ENCODE data around the gene DRC1. TPM values are rescaled to one million over a fixed set of nuclear protein-coding genes. Genes with fewer than 3 reads are reported as not detected.

Gene DRC1
- total RNA-seq, 1 donor from 2014 or later: 0.13 TPM

DNA sequence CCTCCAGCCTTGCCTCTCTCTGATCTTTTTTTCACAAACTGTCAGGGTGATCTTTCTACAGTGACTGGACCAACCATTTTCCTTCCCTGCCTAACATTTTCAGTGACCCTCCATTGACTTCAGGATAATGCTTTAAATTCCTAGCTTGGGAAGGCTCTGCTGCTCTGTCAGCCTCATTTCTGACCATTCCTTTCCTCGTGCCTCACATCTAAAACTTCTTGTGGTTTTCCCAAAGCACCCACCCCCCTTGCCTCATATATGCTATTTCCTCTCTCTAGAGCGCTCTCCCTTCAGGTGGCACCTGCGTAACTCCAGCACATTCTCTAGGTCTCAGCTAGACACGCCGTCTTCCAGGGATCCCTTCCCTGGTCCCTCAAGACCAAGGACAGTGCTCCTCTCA, 37.2 kb downstream of the DRC1 start:
- TF ChIP-seq, protein P1, sequence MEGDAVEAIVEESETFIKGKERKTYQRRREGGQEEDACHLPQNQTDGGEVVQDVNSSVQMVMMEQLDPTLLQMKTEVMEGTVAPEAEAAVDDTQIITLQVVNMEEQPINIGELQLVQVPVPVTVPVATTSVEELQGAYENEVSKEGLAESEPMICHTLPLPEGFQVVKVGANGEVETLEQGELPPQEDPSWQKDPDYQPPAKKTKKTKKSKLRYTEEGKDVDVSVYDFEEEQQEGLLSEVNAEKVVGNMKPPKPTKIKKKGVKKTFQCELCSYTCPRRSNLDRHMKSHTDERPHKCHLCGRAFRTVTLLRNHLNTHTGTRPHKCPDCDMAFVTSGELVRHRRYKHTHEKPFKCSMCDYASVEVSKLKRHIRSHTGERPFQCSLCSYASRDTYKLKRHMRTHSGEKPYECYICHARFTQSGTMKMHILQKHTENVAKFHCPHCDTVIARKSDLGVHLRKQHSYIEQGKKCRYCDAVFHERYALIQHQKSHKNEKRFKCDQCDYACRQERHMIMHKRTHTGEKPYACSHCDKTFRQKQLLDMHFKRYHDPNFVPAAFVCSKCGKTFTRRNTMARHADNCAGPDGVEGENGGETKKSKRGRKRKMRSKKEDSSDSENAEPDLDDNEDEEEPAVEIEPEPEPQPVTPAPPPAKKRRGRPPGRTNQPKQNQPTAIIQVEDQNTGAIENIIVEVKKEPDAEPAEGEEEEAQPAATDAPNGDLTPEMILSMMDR (IDR thresholded peaks at IDR 0.05; ENCODE audit: insufficient read depth, low read length, poor library complexity, severe bottlenecking): no peak
- DNase-seq (ENCODE audit: low read depth): no peak

DNA sequence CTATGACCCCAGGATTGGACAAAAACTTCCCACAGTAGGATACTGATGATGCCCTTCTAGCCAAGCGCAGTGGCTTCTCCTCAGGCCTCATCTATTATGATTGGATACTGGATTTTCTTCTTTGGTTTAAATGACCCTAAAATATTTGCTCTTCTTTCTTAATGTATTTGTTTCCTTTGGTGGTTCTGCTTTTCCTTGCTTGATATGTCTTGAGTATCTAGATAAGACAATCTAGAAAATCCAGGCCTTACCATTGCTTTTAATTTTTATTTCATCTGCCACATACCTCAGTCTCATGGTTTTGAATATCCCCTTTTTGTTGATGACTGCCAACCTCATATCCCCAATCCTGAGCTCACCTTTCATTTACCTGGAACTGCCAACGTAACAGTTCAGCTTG, 40.6 kb downstream of the DRC1 start:
- no peak overlapping the region for H3K4me3 ChIP-seq (ENCODE audit: low read depth, low read length)
- H3K36me3 ChIP-seq (ENCODE audit: control insufficient read depth, insufficient read depth, low read length): no peaks in the 10 kb centered on the region
- TF ChIP-seq, protein P1 (IDR thresholded peaks at IDR 0.05; ENCODE audit: insufficient read depth, low read length, poor library complexity, severe bottlenecking): no peak
- no peak for DNase-seq (ENCODE audit: low read depth)
- no peaks in the 10 kb centered on the region for H3K27me3 ChIP-seq (ENCODE audit: control insufficient read depth, insufficient read depth, low read length)

More for the DNA sequence above, 37.2 kb downstream of the DRC1 start:
- H3K36me3 ChIP-seq (ENCODE audit: control insufficient read depth, insufficient read depth, low read length): no peaks in the 10 kb centered on the region
- no peaks in the 10 kb centered on the region for H3K27me3 ChIP-seq (ENCODE audit: control insufficient read depth, insufficient read depth, low read length)
- H3K4me3 ChIP-seq (ENCODE audit: low read depth, low read length): no peak overlapping the region

DNA sequence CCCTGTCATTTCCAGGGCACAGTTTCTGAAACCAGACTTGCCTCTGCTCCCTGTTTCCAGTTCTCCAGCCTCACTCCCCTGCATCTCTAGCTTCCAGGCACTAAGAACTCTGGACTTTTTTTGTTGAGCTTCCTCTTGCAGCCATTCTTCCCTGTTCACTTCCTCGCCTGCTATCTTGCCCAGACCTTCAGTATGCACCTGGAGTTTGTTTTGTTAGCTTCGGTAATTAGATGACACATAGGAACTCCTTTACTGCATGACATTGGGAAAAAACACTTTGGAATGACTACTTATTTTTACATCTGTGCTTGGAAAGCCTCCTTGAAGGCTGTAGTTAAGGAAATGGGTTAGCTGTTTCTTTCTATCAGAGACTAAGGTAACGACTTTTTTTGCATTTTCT, 41.0 kb downstream of the DRC1 start:
- H3K4me3 ChIP-seq (ENCODE audit: low read depth, low read length): no peak overlapping the region
- DNase-seq (ENCODE audit: low read depth): peak; percentile 19
- TF ChIP-seq, protein P1 (IDR thresholded peaks at IDR 0.05; ENCODE audit: insufficient read depth, low read length, poor library complexity, severe bottlenecking): no peak
- no peaks in the 10 kb centered on the region for H3K27me3 ChIP-seq (ENCODE audit: control insufficient read depth, insufficient read depth, low read length)
- no peaks in the 10 kb centered on the region for H3K36me3 ChIP-seq (ENCODE audit: control insufficient read depth, insufficient read depth, low read length)

DNA sequence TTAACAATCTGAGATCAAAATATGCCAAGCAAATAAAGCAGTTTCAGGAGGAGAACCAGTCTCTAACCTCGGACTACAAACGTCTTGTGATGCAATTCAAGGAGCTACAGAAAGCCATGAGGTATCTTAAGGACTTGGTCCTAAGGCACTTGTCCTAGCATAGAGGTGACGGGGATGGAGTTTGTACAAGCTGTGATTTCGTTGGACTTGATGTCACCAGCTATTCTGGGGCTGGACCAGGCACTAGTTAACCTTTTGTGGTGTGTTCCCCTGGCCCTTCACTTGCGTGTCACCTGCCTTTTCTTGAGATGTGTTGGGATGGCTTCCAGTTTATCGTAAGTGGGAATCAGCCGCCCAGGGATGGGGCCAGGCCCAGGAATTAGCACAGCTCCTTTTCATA, 42.5 kb downstream of the DRC1 start:
- TF ChIP-seq, protein P1 (IDR thresholded peaks at IDR 0.05; ENCODE audit: insufficient read depth, low read length, poor library complexity, severe bottlenecking): no peak
- no peak overlapping the region for H3K4me3 ChIP-seq (ENCODE audit: low read depth, low read length)

DNA sequence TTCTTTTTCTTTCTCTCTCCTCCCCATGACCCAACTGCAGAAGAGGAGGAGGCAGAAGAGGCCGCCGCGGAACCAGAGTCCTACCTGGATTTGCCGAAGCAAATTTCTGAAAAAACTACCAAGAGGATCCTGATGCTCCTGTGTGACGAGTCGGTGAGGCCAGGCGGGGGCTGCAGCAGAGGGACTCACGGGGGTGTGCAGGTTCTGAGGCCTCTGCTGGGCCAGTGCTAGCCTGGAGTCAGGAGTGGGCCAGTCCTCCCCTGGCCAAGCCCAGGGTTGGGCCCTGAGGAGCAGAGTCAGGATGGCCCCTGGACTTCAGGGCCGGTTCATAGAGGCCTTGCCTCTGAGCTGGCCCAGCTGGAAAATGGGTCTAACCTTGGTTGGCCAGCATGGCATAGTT, 46.9 kb downstream of the DRC1 start:
- DNase-seq (ENCODE audit: low read depth): no peak
- TF ChIP-seq, protein P1 (IDR thresholded peaks at IDR 0.05; ENCODE audit: insufficient read depth, low read length, poor library complexity, severe bottlenecking): no peak
- Histone ChIP-seq H3K36me3 (ENCODE audit: control insufficient read depth, insufficient read depth, low read length) (no peaks in the 10 kb centered on the region), H3K4me3 (ENCODE audit: low read depth, low read length) (no peak overlapping the region), H3K27me3 (ENCODE audit: control insufficient read depth, insufficient read depth, low read length) (no peaks in the 10 kb centered on the region)

More for the DNA sequence above, 42.5 kb downstream of the DRC1 start:
- Histone ChIP-seq H3K36me3 (ENCODE audit: control insufficient read depth, insufficient read depth, low read length) (no peaks in the 10 kb centered on the region), H3K27me3 (ENCODE audit: control insufficient read depth, insufficient read depth, low read length) (no peaks in the 10 kb centered on the region)
- DNase-seq (ENCODE audit: low read depth): no peak

DNA sequence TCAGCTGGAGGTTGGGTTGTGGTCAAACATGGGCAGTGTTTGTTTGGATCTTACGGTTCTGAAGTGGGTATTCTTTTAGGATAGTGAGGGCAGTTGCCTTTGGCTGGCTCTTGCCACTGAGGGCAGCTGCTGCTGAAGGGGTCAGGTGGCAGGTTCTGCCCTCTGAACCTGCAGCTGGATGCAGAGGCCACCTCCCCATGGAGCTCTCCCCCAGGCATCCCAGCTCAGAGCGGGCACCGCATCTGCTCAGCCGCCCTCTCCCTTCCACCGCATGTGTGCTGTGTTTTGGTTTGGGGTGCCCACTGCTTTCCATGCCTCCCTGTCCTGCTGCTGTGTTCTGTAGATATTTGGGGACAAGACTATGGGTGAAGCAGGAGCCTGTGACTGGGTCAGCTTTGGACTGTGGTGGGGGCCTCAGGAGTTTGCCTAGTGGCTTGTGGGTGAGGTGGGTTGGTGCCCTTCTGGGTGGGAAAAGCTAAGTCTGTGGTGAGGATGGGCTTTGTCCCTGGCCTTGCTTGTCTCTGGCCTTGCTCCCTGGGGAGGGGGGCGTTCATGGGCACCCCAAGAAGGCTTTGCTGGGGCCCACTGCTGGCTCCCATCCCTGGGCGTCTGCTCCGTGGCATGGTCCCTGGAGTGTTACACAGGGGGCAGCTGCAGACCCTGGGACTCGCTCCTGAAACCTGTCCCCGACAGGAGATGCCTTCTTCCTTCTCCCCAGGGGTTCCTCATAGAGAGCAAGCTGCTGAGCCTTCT, 47.7 kb downstream of the DRC1 start:
- H3K36me3 ChIP-seq (ENCODE audit: control insufficient read depth, insufficient read depth, low read length): no peaks in the 10 kb centered on the region
- H3K27me3 ChIP-seq (ENCODE audit: control insufficient read depth, insufficient read depth, low read length): no peaks in the 10 kb centered on the region
- H3K4me3 ChIP-seq (ENCODE audit: low read depth, low read length): no peak overlapping the region
- no peak for DNase-seq (ENCODE audit: low read depth)
- TF ChIP-seq, protein P1 (IDR thresholded peaks at IDR 0.05; ENCODE audit: insufficient read depth, low read length, poor library complexity, severe bottlenecking): no peak

Data from kidney epithelial cell (primary cell).